Suprapubic skin (tissue), 3 donors: ENCODE results near the gene MYL7.

Source experiments
- CTCF ChIP-seq, 2 donors: fragments of 200-600 bp in 1 of 2; fragments of 450-650 bp in 1 of 2; sonication (generic) in 1 of 2; IDR thresholded peaks; one replicate each; pipeline ENCODE4 v1.5.1; 2016 to 2019; ENCODE audit warnings: antibody characterized with exemption in 2 of 2, mild to moderate bottlenecking in 1 of 2, moderate library complexity in 1 of 2
- POLR2AphosphoS5 ChIP-seq, 3 donors: sonication (generic); formaldehyde crosslinking; IDR thresholded peaks; one replicate each; pipeline ENCODE4 v1.6.1; 2017; ENCODE audit warnings: antibody characterized with exemption in 3 of 3

DNA sequence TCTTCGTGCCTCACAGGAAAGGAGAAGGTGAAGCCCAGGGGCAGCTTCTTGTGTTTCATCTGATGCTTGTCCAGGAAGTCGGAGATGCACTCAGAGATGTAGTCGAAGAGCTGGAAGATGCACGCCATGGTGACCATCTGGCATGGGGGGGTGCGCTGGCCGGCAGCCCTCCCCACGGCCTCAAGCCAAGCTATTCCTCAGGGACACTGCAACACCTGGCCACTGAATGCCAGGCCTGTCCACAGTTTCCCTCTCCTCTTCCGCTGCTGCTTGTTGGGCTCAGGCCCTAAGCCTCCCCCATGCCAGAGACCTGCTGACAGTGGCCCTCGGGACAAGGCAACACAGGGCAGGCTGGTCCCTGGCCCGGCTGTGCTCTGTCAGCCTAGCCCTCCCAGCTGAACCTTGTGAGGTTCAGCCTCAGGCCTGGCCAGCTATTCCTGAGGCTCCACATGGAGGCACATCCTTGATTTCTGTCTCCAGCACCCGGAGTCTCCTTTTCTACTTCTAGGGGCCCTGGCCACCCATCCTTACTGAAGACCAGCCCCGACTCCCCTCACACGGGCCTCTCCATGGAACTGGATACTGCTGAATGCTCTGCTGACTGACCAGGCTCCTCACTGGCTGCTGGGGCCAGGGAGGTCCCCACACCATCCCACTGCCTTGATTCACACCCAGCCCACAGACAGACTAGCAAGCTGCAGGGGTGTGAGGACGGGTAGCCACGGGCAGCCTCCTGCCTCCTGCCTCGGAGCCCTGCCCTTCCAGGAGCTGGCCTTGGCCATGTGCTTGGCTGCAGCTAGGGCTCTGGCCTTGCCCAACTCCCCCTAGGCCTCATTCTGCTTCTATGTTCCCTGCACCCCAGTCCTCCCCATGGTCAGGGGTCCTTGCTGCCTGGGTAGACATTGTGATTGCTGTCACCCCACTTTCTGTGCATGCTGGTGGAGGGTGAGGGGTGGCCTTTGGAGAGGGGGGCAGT, 10.1 kb upstream of the MYL7 start:
- no peak for TF ChIP-seq CTCF (IDR thresholded peaks at IDR 0.05)
- no peak for TF ChIP-seq POLR2AphosphoS5 (IDR thresholded peaks at IDR 0.05)
